GM23338 (cell line): ENCODE data around the gene FXYD5. TPM values are rescaled to one million over a fixed set of nuclear protein-coding genes. Genes with fewer than 3 reads are reported as not detected.

Experiments used
- ATAC-seq: fragments of 200-7000 bp; cut with Tn5 transposase; 3 replicates; pipeline ENCODE4 v1.9.1; 2020
- DNase-seq: peaks from one replicate; pipeline ENCODE4 v3.0.0-alpha.2; 2015; ENCODE audit warnings: low spot score
- H2AFZ ChIP-seq: fragments of 200-600 bp; sonication (generic); 2 replicates; pipeline ENCODE4 v1.8.0; 2016; ENCODE audit warnings: antibody characterized with exemption, mild to moderate bottlenecking, moderate library complexity
- H3F3A ChIP-seq: fragments of 200-600 bp; sonication (generic); replicated peaks from 2 replicates; pipeline ENCODE4 v1.8.0; 2017; ENCODE audit warnings: antibody characterized with exemption, mixed run types, low read depth
- H3K27ac ChIP-seq: fragments of 200-600 bp; sonication (generic); 2 replicates; pipeline ENCODE4 v1.6.1; 2016; ENCODE audit warnings: low read depth
- H3K27me3 ChIP-seq: fragments of 200-600 bp; sonication (generic); 2 replicates; pipeline ENCODE4 v1.8.0; 2016; ENCODE audit warnings: mild to moderate bottlenecking, mixed run types, moderate library complexity; ENCODE audit not compliant: insufficient read depth
- H3K36me3 ChIP-seq: fragments of 200-600 bp; sonication (generic); 2 replicates; pipeline ENCODE4 v1.8.0; 2016; ENCODE audit warnings: mild to moderate bottlenecking; ENCODE audit not compliant: insufficient read depth
- H3K4me1 ChIP-seq: fragments of 200-600 bp; sonication (generic); 2 replicates; pipeline ENCODE4 v1.8.0; 2016; ENCODE audit warnings: mild to moderate bottlenecking, moderate library complexity; ENCODE audit not compliant: insufficient read depth
- H3K4me2 ChIP-seq: fragments of 200-600 bp; sonication (generic); 2 replicates; pipeline ENCODE4 v1.7.1; 2017; ENCODE audit warnings: mixed run types
- H3K4me3 ChIP-seq: fragments of 200-600 bp; sonication (generic); 2 replicates; pipeline ENCODE4 v1.6.1; 2016; ENCODE audit warnings: mixed run types
- H3K79me2 ChIP-seq: fragments of 200-600 bp; sonication (generic); replicated peaks from 2 replicates; pipeline ENCODE4 v1.8.0; 2017; ENCODE audit warnings: mild to moderate bottlenecking; ENCODE audit not compliant: insufficient read depth
- H3K9me2 ChIP-seq: fragments of 200-600 bp; sonication (generic); 2 replicates; pipeline ENCODE4 v1.8.0; 2017; ENCODE audit not compliant: insufficient read depth
- H4K20me1 ChIP-seq: fragments of 200-600 bp; sonication (generic); replicated peaks from 2 replicates; pipeline ENCODE4 v1.8.0; 2017; ENCODE audit warnings: mild to moderate bottlenecking; ENCODE audit not compliant: insufficient read depth
- H3K27ac Mint-ChIP-seq: 2 replicates; pipeline ENCODE4 v1.8.0; 2020; ENCODE audit warnings: inconsistent platforms, mild to moderate bottlenecking, moderate library complexity, mixed read lengths
- H3K27me3 Mint-ChIP-seq: 3 replicates; pipeline ENCODE4 v1.8.0; 2022; ENCODE audit warnings: low read depth, mild to moderate bottlenecking, moderate library complexity, mixed read lengths, inconsistent platforms; ENCODE audit not compliant: insufficient read depth, poor library complexity
- H3K36me3 Mint-ChIP-seq: 3 replicates; pipeline ENCODE4 v1.8.0; 2021; ENCODE audit warnings: low read depth, mild to moderate bottlenecking, inconsistent platforms, moderate library complexity, mixed read lengths
- H3K4me1 Mint-ChIP-seq: 3 replicates; pipeline ENCODE4 v1.8.0; 2020; ENCODE audit warnings: mild to moderate bottlenecking, inconsistent platforms, mixed read lengths
- H3K4me3 Mint-ChIP-seq: 3 replicates; pipeline ENCODE4 v1.8.0; 2021; ENCODE audit warnings: moderate library complexity, mild to moderate bottlenecking, inconsistent platforms, mixed read lengths
- H3K9me3 Mint-ChIP-seq: 3 replicates; pipeline ENCODE4 v1.8.0; 2020; ENCODE audit warnings: moderate library complexity, mild to moderate bottlenecking, inconsistent platforms, mixed read lengths
- CTCF ChIP-seq, 2 experiments: fragments of 200-600 bp in 1 of 2; sonication (generic) in 1 of 2; conservative IDR thresholded peaks; 2 replicates each; pipeline versions ENCODE4 v1.5.1 to v1.6.1; 2016 to 2017; ENCODE audit warnings: antibody characterized with exemption in 2 of 2, low read depth in 2 of 2, mild to moderate bottlenecking in 2 of 2, moderate library complexity in 1 of 2
- EZH2 ChIP-seq: fragments of 200-600 bp; sonication (generic); IDR thresholded peaks from one replicate; pipeline ENCODE4 v1.8.0; 2017; ENCODE audit warnings: antibody characterized with exemption, mild to moderate bottlenecking, low read depth; ENCODE audit not compliant: unreplicated experiment
- EZH2phosphoT487 ChIP-seq: fragments of 200-600 bp; sonication (generic); IDR thresholded peaks from one replicate; pipeline ENCODE4 v1.8.1; 2018; ENCODE audit warnings: antibody characterized with exemption; ENCODE audit not compliant: unreplicated experiment
- NANOG ChIP-seq: IDR thresholded peaks from 2 replicates; pipeline ENCODE4 v1.6.1; 2016; ENCODE audit warnings: antibody characterized with exemption, borderline replicate concordance
- POLR2AphosphoS5 ChIP-seq: IDR thresholded peaks from 2 replicates; pipeline ENCODE4 v1.6.1; 2016; ENCODE audit warnings: antibody characterized with exemption, low read depth
- STAT1 ChIP-seq: IDR thresholded peaks from one replicate; pipeline ENCODE4 v1.6.1; 2016; ENCODE audit warnings: antibody characterized with exemption; ENCODE audit not compliant: unreplicated experiment
- ZNF462 ChIP-seq: fragments of 250-450 bp; sonication (Bioruptor Pico); IDR thresholded peaks from 2 replicates; pipeline ENCODE4 v1.5.0; 2020; ENCODE audit warnings: mild to moderate bottlenecking, moderate library complexity
- polyA plus RNA-seq: library from polyadenylated mRNA; unstranded; fragments of >200 nt; fragmentation: Nextera tagmentation; extraction: Ambion mirVana; gene quantifications from 2 replicates; pipeline ENCODE4 v1.2.1, GENCODE V29; 2016
- total RNA-seq: library from RNA; depleted of rRNA; stranded (reverse); fragments of >200 nt; shearing (Covaris generic); gene quantifications from 2 replicates; pipeline ENCODE4 v1.2.3, GENCODE V29; 2014

FXYD5 gene
- total and polyA plus RNA-seq, 2 experiments from 2014 or later = 97.7 to 233 TPM

GRCh38 chr19:35161434-35161743 lies 6.9 kb downstream of the FXYD5 start (continued):
- TF ChIP-seq ZNF462 (CRISPR knock-in tag) (no peak), EZH2phosphoT487 (no peak), EZH2 (no peak)

- Mint-ChIP-seq H3K9me3 (peaks cover 16% of the 10 kb centered on the region), H3K27ac (no peak overlapping the region), H3K4me1 (no peaks in the 10 kb centered on the region), H3K4me3 (no peak overlapping the region; the same call in 2 of the 3 replicates), H3K27me3 (peaks cover 3% of the 10 kb centered on the region), H3K36me3 (peaks cover 99% of the 10 kb centered on the region)
- no peaks in the 10 kb centered on the region for H3K9me2 ChIP-seq
- H3K27me3 ChIP-seq = no peaks in the 10 kb centered on the region
- H3K4me1 ChIP-seq = no peaks in the 10 kb centered on the region
- H3K79me2 ChIP-seq = no peaks in the 10 kb centered on the region; the same call in 1 of the 2 replicates
- peaks cover 67% of the 10 kb centered on the region for H3K36me3 ChIP-seq
- no peaks in the 10 kb centered on the region for H3F3A ChIP-seq
- H3K27ac ChIP-seq = no peak overlapping the region
- peaks cover 9% of the 10 kb centered on the region; the same call in 1 of the 2 replicates for H4K20me1 ChIP-seq
- no peak overlapping the region for H3K4me2 ChIP-seq
- H2AFZ ChIP-seq = no peak overlapping the region
- ATAC-seq = no peak
- no peak overlapping the region for H3K4me3 ChIP-seq
- DNase-seq = no peak
- TF ChIP-seq STAT1 (no peak), EZH2 (no peak), POLR2AphosphoS5 (no peak), CTCF (conservative IDR thresholded peaks at IDR 0.05; ENCODE audit: low read depth in 2 of 2) (no peak), NANOG (no peak)
Observed at GRCh38 chr19:35162471-35163326, 8.2 kb downstream of the FXYD5 start.
